GM23248 (cell line): ENCODE results near the gene HMCES. TPM values are rescaled to one million over a fixed set of nuclear protein-coding genes. Genes with fewer than 3 reads are reported as not detected.

Source experiments
- DNase-seq: peaks from one replicate; pipeline ENCODE4 v3.0.0-alpha.2; 2015
- H2AFZ ChIP-seq: fragments of 200-600 bp; sonication (generic); 2 replicates; pipeline ENCODE4 v1.6.1; 2016; ENCODE audit warnings: antibody characterized with exemption
- H3F3A ChIP-seq: fragments of 200-600 bp; sonication (generic); 2 replicates; pipeline ENCODE4 v1.6.1; 2016; ENCODE audit warnings: mild to moderate bottlenecking, antibody characterized with exemption, mixed run types; ENCODE audit not compliant: insufficient read depth
- H3K27ac ChIP-seq: fragments of 200-600 bp; sonication (generic); 2 replicates; pipeline ENCODE4 v1.5.1; 2016; ENCODE audit warnings: mild to moderate bottlenecking
- H3K27me3 ChIP-seq: fragments of 200-600 bp; sonication (generic); replicated peaks from 2 replicates; pipeline ENCODE4 v1.6.1; 2016; ENCODE audit warnings: mild to moderate bottlenecking; ENCODE audit not compliant: insufficient read depth
- H3K36me3 ChIP-seq: fragments of 200-600 bp; sonication (generic); 2 replicates; pipeline ENCODE4 v1.6.1; 2016; ENCODE audit warnings: low read depth, mild to moderate bottlenecking
- H3K4me1 ChIP-seq: fragments of 200-600 bp; sonication (generic); 2 replicates; pipeline ENCODE4 v1.6.1; 2016; ENCODE audit warnings: mild to moderate bottlenecking; ENCODE audit not compliant: insufficient read depth
- H3K4me2 ChIP-seq: fragments of 200-600 bp; sonication (generic); one replicate; pipeline ENCODE4 v1.6.1; 2016; ENCODE audit warnings: mild to moderate bottlenecking; ENCODE audit not compliant: unreplicated experiment
- H3K4me3 ChIP-seq: fragments of 200-600 bp; sonication (generic); 2 replicates; pipeline ENCODE4 v1.5.1; 2016; ENCODE audit warnings: mild to moderate bottlenecking
- H3K79me2 ChIP-seq: fragments of 200-600 bp; sonication (generic); 2 replicates; pipeline ENCODE4 v1.6.1; 2016; ENCODE audit warnings: mild to moderate bottlenecking; ENCODE audit not compliant: insufficient read depth
- H3K9ac ChIP-seq: fragments of 200-600 bp; sonication (generic); 2 replicates; pipeline ENCODE4 v1.6.1; 2016; ENCODE audit warnings: mild to moderate bottlenecking
- H3K9me2 ChIP-seq: fragments of 200-600 bp; sonication (generic); 2 replicates; pipeline ENCODE4 v1.6.1; 2016; ENCODE audit warnings: mixed run types, mild to moderate bottlenecking, moderate library complexity; ENCODE audit not compliant: insufficient read depth
- H3K9me3 ChIP-seq: fragments of 200-600 bp; sonication (generic); one replicate; pipeline ENCODE4 v1.6.1; 2017; ENCODE audit warnings: low read depth
- H4K20me1 ChIP-seq: fragments of 200-600 bp; sonication (generic); 2 replicates; pipeline ENCODE4 v1.6.0; 2016; ENCODE audit not compliant: insufficient read depth
- EZH2 ChIP-seq: fragments of 200-600 bp; sonication (generic); IDR thresholded peaks from 2 replicates; pipeline ENCODE4 v1.6.1; 2018; ENCODE audit warnings: antibody characterized with exemption, mild to moderate bottlenecking; ENCODE audit not compliant: insufficient read depth, poor library complexity, severe bottlenecking
- EZH2phosphoT487 ChIP-seq: fragments of 200-600 bp; sonication (generic); IDR thresholded peaks from 2 replicates; pipeline ENCODE4 v1.6.1; 2018; ENCODE audit warnings: antibody characterized with exemption, moderate library complexity, mild to moderate bottlenecking, low read depth; ENCODE audit not compliant: insufficient read depth
- WGBS, 2 experiments: methylation state at CpG; one replicate each; pipeline ENCODE4 v1.1.6; 2015 to 2017; ENCODE audit warnings: low lambda C conversion rate in 2 of 2, low coverage in 1 of 2; ENCODE audit errors: missing lambda C conversion rate in 2 of 2; 5-methylcytosine and 5-hydroxymethylcytosine counted together
- in situ Hi-C: fragments of 300-500 bp; cut with MboI; formaldehyde crosslinking; loops from 2 replicates; pipeline ENCODE4 v1.15.0; 2020
- polyA plus RNA-seq: library from polyadenylated mRNA; unstranded; fragments of >200 nt; fragmentation: Nextera tagmentation; extraction: Ambion mirVana; gene quantifications from 2 replicates; pipeline ENCODE4 v1.2.1, GENCODE V29; 2016
- total RNA-seq: library from RNA; depleted of rRNA; stranded (reverse); fragments of >200 nt; shearing (Covaris generic); gene quantifications from 2 replicates; pipeline ENCODE4 v1.2.3, GENCODE V29; 2014

HMCES gene
- total and polyA plus RNA-seq, 2 experiments from 2014 or later, result 12.5 to 33.2 TPM

- 44 to 64% methylated on average over 5 of the region's 5 CpGs for WGBS, 2 experiments
- no peaks in the 10 kb centered on the region for H3K27me3 ChIP-seq
- H3K36me3 ChIP-seq, result no peaks in the 10 kb centered on the region
- H3K27ac ChIP-seq, result no peak overlapping the region
- 0 out of 2 replicates have a peak, but pooled peaks cover 5% of the 10 kb centered on the region for H3K4me1 ChIP-seq
- TF ChIP-seq EZH2 (no peak), EZH2phosphoT487 (no peak)
- H3K9me2 ChIP-seq, result no peaks in the 10 kb centered on the region
- H4K20me1 ChIP-seq, result no peaks in the 10 kb centered on the region
- H3K79me2 ChIP-seq, result peaks cover 4% of the 10 kb centered on the region; the same call in 1 of the 2 replicates
- no peak overlapping the region for H3K9ac ChIP-seq
- in situ Hi-C loops, result no loop called here
- H3F3A ChIP-seq, result no peaks in the 10 kb centered on the region
- no peak overlapping the region for H3K4me3 ChIP-seq
- no peak for DNase-seq
- H3K4me2 ChIP-seq, result no peak overlapping the region
- no peak overlapping the region for H2AFZ ChIP-seq
- no peaks in the 10 kb centered on the region for H3K9me3 ChIP-seq
These were observed 39.2 kb downstream of the HMCES start for GRCh38 chr3:129317848-129318247.

DNA sequence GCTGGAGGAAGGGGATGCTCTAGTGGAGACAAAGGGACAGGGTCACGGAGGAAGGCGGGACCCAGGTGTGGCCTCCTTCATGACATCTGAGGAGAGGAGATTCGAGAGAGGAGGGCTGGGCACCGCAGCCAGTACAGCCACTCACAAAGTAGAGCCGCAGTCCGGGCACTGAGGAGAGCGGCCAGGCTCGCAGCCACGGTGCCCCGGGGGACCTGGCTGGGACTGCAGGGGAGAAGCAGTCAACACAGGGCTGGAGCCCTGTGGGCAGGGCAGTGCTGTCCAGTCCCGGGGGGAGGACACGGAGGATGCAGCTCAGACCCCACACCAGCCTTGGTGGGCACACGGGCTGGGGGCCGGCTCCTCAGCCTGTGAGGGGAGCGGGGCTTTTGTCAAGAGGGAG is 40.3 kb downstream of the HMCES start:
- WGBS, 2 experiments, result 93 to 95% methylated on average over 13 to 15 of the region's 15 CpGs
- H3K9me3 ChIP-seq, result no peaks in the 10 kb centered on the region
- DNase-seq, result no peak
- H3K27me3 ChIP-seq, result no peaks in the 10 kb centered on the region
- H2AFZ ChIP-seq, result no peak overlapping the region
- H4K20me1 ChIP-seq, result no peaks in the 10 kb centered on the region
- H3K4me3 ChIP-seq, result no peak overlapping the region
- H3K79me2 ChIP-seq, result peaks cover 4% of the 10 kb centered on the region; the same call in 1 of the 2 replicates
- no peaks in the 10 kb centered on the region for H3K36me3 ChIP-seq
- no peak overlapping the region for H3K27ac ChIP-seq
- no peaks in the 10 kb centered on the region for H3F3A ChIP-seq
- 0 out of 2 replicates have a peak, but pooled peaks cover 5% of the 10 kb centered on the region for H3K4me1 ChIP-seq
- in situ Hi-C loops, result no loop called here
- no peak overlapping the region for H3K9ac ChIP-seq
- no peak overlapping the region for H3K4me2 ChIP-seq
- no peaks in the 10 kb centered on the region for H3K9me2 ChIP-seq
- TF ChIP-seq EZH2phosphoT487, result no peak

DNA sequence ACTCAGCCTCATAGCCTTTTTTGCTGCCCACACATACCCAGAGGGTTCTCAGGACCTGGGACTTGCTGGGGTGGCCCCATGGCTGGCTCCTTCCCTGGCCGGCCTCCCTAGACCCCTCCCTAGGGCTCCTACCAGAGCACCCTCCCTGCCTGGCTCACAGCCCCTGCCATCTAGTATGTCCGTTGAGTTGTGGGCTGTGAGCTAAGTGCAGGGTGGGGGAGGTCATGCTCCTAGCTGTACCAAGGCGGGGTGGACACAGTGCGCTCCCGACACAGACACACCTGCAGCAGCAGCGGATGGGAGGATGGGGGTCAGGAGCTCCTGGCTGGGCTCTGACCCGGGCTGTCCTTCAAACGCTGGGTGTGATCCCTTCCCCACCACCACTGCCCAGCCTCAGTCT is 41.6 kb downstream of the HMCES start:
- DNase-seq, result no peak
- H3K27me3 ChIP-seq, result no peaks in the 10 kb centered on the region
- H3K9ac ChIP-seq, result no peak overlapping the region
- no peaks in the 10 kb centered on the region for H3K36me3 ChIP-seq
- H4K20me1 ChIP-seq, result no peaks in the 10 kb centered on the region
- H3K79me2 ChIP-seq, result peaks cover 4% of the 10 kb centered on the region; the same call in 1 of the 2 replicates
- H2AFZ ChIP-seq, result no peak overlapping the region
- TF ChIP-seq EZH2 (no peak), EZH2phosphoT487 (no peak)
- no peaks in the 10 kb centered on the region for H3K9me3 ChIP-seq
- no peak overlapping the region for H3K27ac ChIP-seq
- no peak overlapping the region for H3K4me3 ChIP-seq
- H3F3A ChIP-seq, result no peaks in the 10 kb centered on the region
- H3K4me1 ChIP-seq, result no peaks in the 10 kb centered on the region
- WGBS, 2 experiments, result 91 to 93% methylated on average over 8 of the region's 8 CpGs
- in situ Hi-C loops, result no loop called here
- H3K4me2 ChIP-seq, result no peak overlapping the region
- no peaks in the 10 kb centered on the region for H3K9me2 ChIP-seq

DNA sequence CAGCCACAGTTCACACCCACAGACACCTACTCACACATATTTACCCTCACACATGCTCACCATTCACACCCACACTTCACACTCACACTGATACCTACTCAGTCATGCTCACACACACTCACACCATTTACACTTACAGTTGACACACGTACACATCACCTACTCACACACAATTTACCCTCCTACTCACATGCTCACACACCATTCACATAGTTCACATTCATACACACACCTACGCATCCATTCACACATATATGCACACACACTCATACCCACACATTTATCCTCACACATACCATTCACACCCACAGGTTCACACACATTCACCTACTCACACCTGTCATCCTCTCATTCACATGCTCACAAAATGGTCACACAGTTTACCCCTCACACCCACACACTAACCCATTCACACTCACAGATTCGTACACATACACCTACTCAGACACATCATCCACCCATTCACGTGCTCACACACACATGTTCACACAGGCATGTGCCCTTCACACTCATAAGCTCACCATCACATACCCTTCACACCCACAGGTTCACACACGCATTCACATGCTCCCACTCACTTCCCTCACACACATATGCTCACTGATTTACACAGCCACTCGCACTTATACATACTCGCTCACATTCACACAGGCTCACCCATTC is 42.3 kb downstream of the HMCES start:
- Histone ChIP-seq H3K9me2 (no peaks in the 10 kb centered on the region), H3F3A (no peaks in the 10 kb centered on the region), H3K4me3 (no peak overlapping the region), H3K27me3 (no peaks in the 10 kb centered on the region), H3K4me1 (no peaks in the 10 kb centered on the region), H3K4me2 (no peak overlapping the region), H3K27ac (no peak overlapping the region), H4K20me1 (no peaks in the 10 kb centered on the region), H3K79me2 (peaks cover 4% of the 10 kb centered on the region; the same call in 1 of the 2 replicates), H3K36me3 (no peaks in the 10 kb centered on the region), H3K9ac (no peak overlapping the region), H3K9me3 (no peaks in the 10 kb centered on the region), H2AFZ (no peak overlapping the region)
- no peak for TF ChIP-seq EZH2phosphoT487
- TF ChIP-seq EZH2, result no peak
- in situ Hi-C loops, result no loop called here
- no peak for DNase-seq
- WGBS, 2 experiments, result 91 to 97% methylated on average over 7 of the region's 7 CpGs
